ENCODE measurements around the gene SRPK2. TPM values are rescaled to one million over a fixed set of nuclear protein-coding genes. Genes with fewer than 3 reads are reported as not detected.
"Not testable (repeated sequence)": the region's sequence is repeated elsewhere in the genome, so short reads cannot be mapped to it uniquely, and the experiment has no call there.

The SRPK2 gene
- total and polyA plus RNA-seq, 12 donors, result 10.5 to 40.4 (median 35.1) TPM

DNA sequence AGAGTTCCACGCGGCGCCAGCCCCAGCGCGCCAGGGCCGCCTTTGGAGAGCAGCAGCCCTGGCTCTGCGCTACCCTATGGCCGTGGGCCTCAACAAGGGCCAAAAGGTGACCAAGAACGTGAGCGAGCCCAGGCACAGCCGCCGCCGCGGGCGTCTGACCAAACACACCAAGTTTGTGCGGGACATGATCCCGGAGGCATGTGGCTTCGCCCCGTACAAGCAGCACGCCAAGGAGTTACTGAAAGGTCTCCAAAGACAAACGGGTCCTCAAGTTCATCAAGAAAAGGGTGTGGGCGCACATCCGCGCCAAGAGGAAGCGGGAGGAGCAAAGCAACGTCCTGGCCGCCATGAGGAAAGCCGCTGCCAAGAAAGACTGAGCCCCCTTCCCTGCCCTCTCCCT is 144.1 kb downstream of the SRPK2 start:
- WGBS, 2 donors, result 60 to 80% methylated on average over 28 of the region's 28 CpGs
- intact Hi-C loops (cut with DNase I), result no loop called here
- no peaks in the 10 kb centered on the region for H3K27me3 ChIP-seq
- peak overlapping the region in 6 of 10 donors; percentile 13 to 33 (median 28) for H3K4me3 ChIP-seq
- peak overlapping the region in 9 of 10 donors; percentile 46 to 86 (median 75) for H3K27ac ChIP-seq
- H3K4me1 ChIP-seq, result peaks cover 2 to 47% (median 33%) of the 10 kb centered on the region in 9 donors
- peak; percentile 73 to 88 (median 82) for ATAC-seq
- H3K9me3 ChIP-seq, result peaks cover 0 to 4% (median 0%) of the 10 kb centered on the region in 11 donors
- H3K36me3 ChIP-seq, result no peaks in the 10 kb centered on the region
- DNase-seq, result peak; percentile 68 to 74
- TF ChIP-seq, protein P1, sequence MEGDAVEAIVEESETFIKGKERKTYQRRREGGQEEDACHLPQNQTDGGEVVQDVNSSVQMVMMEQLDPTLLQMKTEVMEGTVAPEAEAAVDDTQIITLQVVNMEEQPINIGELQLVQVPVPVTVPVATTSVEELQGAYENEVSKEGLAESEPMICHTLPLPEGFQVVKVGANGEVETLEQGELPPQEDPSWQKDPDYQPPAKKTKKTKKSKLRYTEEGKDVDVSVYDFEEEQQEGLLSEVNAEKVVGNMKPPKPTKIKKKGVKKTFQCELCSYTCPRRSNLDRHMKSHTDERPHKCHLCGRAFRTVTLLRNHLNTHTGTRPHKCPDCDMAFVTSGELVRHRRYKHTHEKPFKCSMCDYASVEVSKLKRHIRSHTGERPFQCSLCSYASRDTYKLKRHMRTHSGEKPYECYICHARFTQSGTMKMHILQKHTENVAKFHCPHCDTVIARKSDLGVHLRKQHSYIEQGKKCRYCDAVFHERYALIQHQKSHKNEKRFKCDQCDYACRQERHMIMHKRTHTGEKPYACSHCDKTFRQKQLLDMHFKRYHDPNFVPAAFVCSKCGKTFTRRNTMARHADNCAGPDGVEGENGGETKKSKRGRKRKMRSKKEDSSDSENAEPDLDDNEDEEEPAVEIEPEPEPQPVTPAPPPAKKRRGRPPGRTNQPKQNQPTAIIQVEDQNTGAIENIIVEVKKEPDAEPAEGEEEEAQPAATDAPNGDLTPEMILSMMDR (IDR thresholded peaks at IDR 0.05), result no peak

DNA sequence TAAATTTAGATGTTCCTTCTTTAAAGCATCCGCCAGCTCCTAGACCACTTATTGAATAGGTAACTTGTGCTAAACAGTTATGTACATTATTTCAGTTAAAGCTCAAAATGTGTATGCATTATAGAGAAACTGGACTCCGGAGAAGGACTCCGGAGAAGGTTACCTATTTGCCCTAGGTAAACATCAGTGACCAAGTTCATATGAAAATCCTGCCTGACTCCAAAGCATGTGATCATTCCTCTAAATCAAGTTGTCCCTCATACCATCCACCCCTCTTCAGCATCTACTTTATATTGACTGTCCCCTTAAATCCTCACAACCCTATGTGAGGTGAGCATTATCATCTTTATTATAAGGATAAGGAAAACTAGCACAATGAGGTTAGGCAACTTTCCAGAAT is 147.5 kb downstream of the SRPK2 start:
- H3K4me1 ChIP-seq, result peaks cover 2 to 61% (median 36%) of the 10 kb centered on the region in 9 donors

DNA sequence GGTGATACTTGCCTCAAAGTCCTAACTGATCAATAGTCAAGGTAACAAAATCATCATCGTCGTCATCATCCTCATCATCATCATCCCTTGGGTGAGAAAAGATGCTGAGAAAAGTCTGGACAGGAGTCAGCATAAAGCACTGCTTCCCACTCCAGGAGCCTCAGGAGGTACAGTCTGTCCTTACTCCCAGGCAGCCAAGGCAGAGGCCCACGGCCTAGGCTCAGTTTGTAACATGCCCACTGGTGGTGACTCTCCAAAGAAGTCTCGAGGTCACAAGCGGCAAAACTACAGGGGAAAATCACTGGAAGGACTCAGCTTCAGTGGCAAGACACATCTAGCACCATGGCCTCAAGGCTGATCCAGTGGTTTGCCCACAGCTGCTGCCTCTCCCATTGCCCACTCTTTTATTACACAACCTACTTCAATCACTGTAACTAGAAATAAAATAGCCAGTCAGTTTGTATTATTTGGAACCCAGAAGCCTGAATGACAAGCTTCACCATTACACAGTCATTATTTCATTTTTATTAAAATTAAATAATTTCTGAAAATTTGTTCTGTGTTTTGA is 150.4 kb downstream of the SRPK2 start:
- H3K27ac ChIP-seq, result no peak overlapping the region

More for the DNA sequence above, 147.5 kb downstream of the SRPK2 start:
- intact Hi-C loops (cut with DNase I), result no loop called here
- H3K36me3 ChIP-seq, result no peaks in the 10 kb centered on the region
- 76 to 85% methylated on average over 3 of the region's 3 CpGs for WGBS, 2 donors
- ATAC-seq, result no peak
- H3K27ac ChIP-seq, result no peak overlapping the region
- no peaks in the 10 kb centered on the region for H3K27me3 ChIP-seq
- peaks cover 0 to 4% (median 0%) of the 10 kb centered on the region in 11 donors for H3K9me3 ChIP-seq
- TF ChIP-seq, protein P1 (IDR thresholded peaks at IDR 0.05), result no peak
- no peak for DNase-seq
- H3K4me3 ChIP-seq, result no peak overlapping the region

DNA sequence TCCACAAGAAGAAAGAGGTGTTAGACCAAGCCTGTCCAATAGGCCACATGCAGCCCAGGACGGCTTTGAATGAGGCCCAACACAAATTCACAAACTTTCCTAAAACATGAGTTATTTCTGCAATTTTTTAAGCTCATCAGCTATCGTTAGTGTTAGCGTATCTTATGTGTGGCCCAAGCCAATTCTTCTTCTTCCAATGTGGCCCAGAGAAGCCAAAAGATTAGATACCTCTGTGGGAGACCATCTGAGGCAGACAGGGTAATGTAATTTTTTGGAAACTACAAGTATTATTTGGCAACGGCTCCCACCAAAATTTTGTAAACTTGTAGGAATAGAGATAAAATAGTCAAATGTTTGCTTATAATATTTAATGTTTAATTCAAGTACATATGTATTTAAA is 153.8 kb downstream of the SRPK2 start:
- ATAC-seq, result no peak
- peaks cover 0 to 8% (median 0%) of the 10 kb centered on the region in 9 donors for H3K36me3 ChIP-seq
- peaks cover 0 to 6% (median 0%) of the 10 kb centered on the region in 11 donors for H3K9me3 ChIP-seq
- no peak overlapping the region for H3K27ac ChIP-seq
- H3K4me3 ChIP-seq, result no peak overlapping the region
- no peaks in the 10 kb centered on the region for H3K27me3 ChIP-seq
- 70 to 72% methylated on average over 4 of the region's 4 CpGs for WGBS, 2 donors
- intact Hi-C loops (cut with DNase I), result loop anchor here in 1 of 10 donors (5.0 kb wide), 1 partner anchor 33 kb away; no protein-coding TSS in a partner anchor
- no peak for DNase-seq
- TF ChIP-seq, protein P1 (IDR thresholded peaks at IDR 0.05), result no peak
- H3K4me1 ChIP-seq, result peaks cover 0 to 34% (median 16%) of the 10 kb centered on the region in 9 donors

More for the DNA sequence above, 150.4 kb downstream of the SRPK2 start:
- Histone ChIP-seq H3K4me1 (peaks cover 2 to 48% (median 25%) of the 10 kb centered on the region in 9 donors), H3K9me3 (peaks cover 0 to 6% (median 0%) of the 10 kb centered on the region in 11 donors), H3K36me3 (no peaks in the 10 kb centered on the region), H3K4me3 (no peak overlapping the region), H3K27me3 (no peaks in the 10 kb centered on the region)
- ATAC-seq, result no peak
- 95 to 98% methylated on average over 5 of the region's 5 CpGs for WGBS, 2 donors
- TF ChIP-seq, protein P1 (IDR thresholded peaks at IDR 0.05), result no peak
- DNase-seq, result no peak
- intact Hi-C loops (cut with DNase I), result loop anchor here in 1 of 10 donors (5.0 kb wide), 1 partner anchor 36 kb away; no protein-coding TSS in a partner anchor

DNA sequence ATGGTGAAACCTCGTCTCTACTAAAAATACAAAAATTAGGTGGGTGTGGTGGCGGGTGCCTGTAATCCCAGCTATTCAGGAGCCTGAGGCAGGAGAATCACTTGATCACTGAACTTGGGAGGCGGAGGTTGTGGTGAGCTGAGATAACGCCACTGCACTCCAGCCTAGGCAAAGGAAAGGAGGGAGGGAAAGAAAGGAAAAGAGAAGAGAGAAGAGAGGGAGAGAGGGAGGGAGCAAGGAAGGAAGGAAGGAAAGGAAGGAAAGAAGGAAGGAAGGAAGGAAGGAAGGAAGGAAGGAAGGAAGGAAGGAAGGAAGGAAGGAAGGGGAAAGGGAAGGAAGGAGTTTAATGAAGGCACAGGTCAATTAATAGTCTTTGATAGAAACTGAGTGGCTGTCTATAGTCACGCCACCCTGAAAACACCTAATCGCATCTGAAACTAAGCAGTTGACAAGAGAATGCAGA is 155.9 kb downstream of the SRPK2 start:
- H3K4me3 ChIP-seq; DNase-seq; H3K27ac ChIP-seq; ATAC-seq; intact Hi-C loops (cut with DNase I); H3K27me3 ChIP-seq; H3K9me3 ChIP-seq; H3K36me3 ChIP-seq: not testable (repeated sequence)
- H3K4me1 ChIP-seq, result peaks cover 0 to 25% (median 13%) of the 10 kb centered on the region in 9 donors
- 99 to 100% methylated on average over 6 of the region's 6 CpGs for WGBS, 2 donors

Data from heart right ventricle (tissue), 16 donors.